GM12875 (cell line): Measurements from ENCODE around the gene LAPTM5.
"Not testable (repeated sequence)": the region's sequence is repeated elsewhere in the genome, so short reads cannot be mapped to it uniquely, and the experiment has no call there.

Experiments
- H3K4me3 ChIP-seq: one replicate; pipeline ENCODE4 v1.5.1; 2011; ENCODE audit warnings: low read depth, low read length, control low read depth
- CTCF ChIP-seq: IDR thresholded peaks from 2 replicates; pipeline ENCODE4 v1.5.1; 2011; ENCODE audit warnings: low read depth, mild to moderate bottlenecking, control low read depth, inconsistent platforms, low read length, moderate library complexity, borderline replicate concordance; ENCODE audit not compliant: insufficient read depth

LAPTM5 gene

GRCh38 chr1:30790850-30791778, 33.5 kb upstream of the LAPTM5 start:
- no peak overlapping the region for H3K4me3 ChIP-seq
- TF ChIP-seq CTCF: no peak

DNA sequence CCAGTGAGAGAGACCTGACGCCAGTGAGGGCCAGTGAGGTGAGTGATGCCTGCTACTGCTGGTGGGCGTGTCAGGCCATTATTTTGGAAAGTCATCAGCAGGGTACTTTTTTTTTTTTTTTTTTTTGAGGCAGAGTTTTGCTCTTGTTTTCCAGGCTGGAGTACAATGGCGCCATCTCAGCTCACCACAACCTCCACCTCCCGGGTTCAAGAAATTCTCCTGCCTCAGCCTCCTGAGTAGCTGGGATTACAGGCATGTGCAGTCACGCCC, 32.6 kb upstream of the LAPTM5 start:
- H3K4me3 ChIP-seq: not testable (repeated sequence)

DNA sequence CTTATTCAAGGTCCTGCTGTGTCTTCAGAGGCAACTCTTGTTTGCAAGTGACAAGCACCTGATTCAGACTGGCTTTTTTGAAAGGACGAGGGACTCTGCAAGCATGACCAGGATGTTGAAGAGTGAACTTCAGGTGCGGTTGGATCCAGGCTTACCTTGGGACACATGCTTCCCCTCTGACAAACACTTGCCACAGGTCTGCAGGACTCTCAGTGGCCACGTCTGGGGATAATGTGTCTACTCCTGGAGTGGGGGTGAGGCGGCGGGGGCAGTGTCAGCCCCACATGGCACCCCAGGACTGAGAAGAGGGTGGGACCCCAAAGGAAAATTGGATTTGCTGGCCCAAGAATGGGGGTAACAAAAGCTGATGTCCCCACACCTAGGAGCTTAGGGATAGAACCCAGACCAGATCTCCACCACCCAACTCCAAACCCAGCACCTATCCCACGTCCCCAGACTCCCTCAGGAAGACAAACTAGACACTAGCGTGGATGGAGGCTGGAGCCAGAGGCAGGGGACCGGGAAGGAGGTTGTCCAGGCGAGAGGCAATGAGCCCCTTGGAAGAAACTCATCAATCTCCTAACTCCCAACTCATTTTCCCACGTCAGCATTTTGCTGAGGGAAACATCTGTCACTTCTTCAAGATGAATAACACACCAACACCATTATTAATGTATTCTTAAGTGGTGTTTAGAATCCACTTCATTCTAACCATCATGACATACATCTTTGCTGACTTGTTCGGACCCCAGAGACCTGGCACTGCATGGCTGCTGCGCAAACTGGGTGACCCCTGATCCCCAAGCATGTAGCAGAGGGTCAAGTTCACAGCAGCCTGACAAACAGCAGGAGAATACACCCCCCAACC, 32.0 kb upstream of the LAPTM5 start:
- no peak overlapping the region for H3K4me3 ChIP-seq
- TF ChIP-seq CTCF: no peak

GRCh38 chr1:30788580-30789387, 31.2 kb upstream of the LAPTM5 start:
- no peak overlapping the region for H3K4me3 ChIP-seq
- TF ChIP-seq CTCF: no peak

GRCh38 chr1:30787856-30788495, 30.4 kb upstream of the LAPTM5 start:
- no peak overlapping the region for H3K4me3 ChIP-seq
- TF ChIP-seq CTCF: no peak

GRCh38 chr1:30787266-30787665, 29.7 kb upstream of the LAPTM5 start:
- no peak for TF ChIP-seq CTCF
- no peak overlapping the region for H3K4me3 ChIP-seq
